Smooth muscle cell (in vitro differentiated cells): ENCODE data around the gene KIAA1958. TPM values are rescaled to one million over a fixed set of nuclear protein-coding genes. Genes with fewer than 3 reads are reported as not detected.

Experiments used
- DNase-seq: peaks from one replicate; lab custom pipeline; 2025; ENCODE audit not compliant: unreplicated experiment; lab: John Stamatoyannopoulos, UW
- H2AFZ ChIP-seq: fragments of 200-600 bp; sonication (generic); 2 replicates; pipeline ENCODE4 v1.6.0; 2016; ENCODE audit warnings: antibody characterized with exemption, low read depth, mild to moderate bottlenecking
- H3F3A ChIP-seq: fragments of 200-600 bp; sonication (generic); 2 replicates; pipeline ENCODE4 v1.6.0; 2017; ENCODE audit warnings: antibody characterized with exemption, low read depth
- H3K27ac ChIP-seq: fragments of 200-600 bp; sonication (generic); 2 replicates; pipeline ENCODE4 v1.5.1; 2016; ENCODE audit warnings: low read depth, mild to moderate bottlenecking
- H3K27me3 ChIP-seq: fragments of 200-600 bp; sonication (generic); 2 replicates; pipeline ENCODE4 v1.6.1; 2016; ENCODE audit warnings: low read depth, mild to moderate bottlenecking
- H3K36me3 ChIP-seq: fragments of 200-600 bp; sonication (generic); 2 replicates; pipeline ENCODE4 v1.5.1; 2016; ENCODE audit warnings: low read depth
- H3K4me1 ChIP-seq: fragments of 200-600 bp; sonication (generic); 2 replicates; pipeline ENCODE4 v1.5.1; 2016; ENCODE audit warnings: low read depth
- H3K4me2 ChIP-seq: fragments of 200-600 bp; sonication (generic); 2 replicates; pipeline ENCODE4 v1.6.0; 2016; ENCODE audit warnings: mild to moderate bottlenecking
- H3K4me3 ChIP-seq: fragments of 200-600 bp; sonication (generic); 2 replicates; pipeline ENCODE4 v1.5.1; 2016; ENCODE audit warnings: mild to moderate bottlenecking
- H3K79me2 ChIP-seq: fragments of 200-600 bp; sonication (generic); 2 replicates; pipeline ENCODE4 v1.6.0; 2016; ENCODE audit warnings: low read depth, mild to moderate bottlenecking
- H3K9ac ChIP-seq: fragments of 200-600 bp; sonication (generic); 2 replicates; pipeline ENCODE4 v1.6.0; 2016; ENCODE audit warnings: low read depth
- H3K9me3 ChIP-seq: fragments of 200-600 bp; sonication (generic); replicated peaks from 2 replicates; pipeline ENCODE4 v1.5.1; 2016; ENCODE audit warnings: low read depth
- H4K20me1 ChIP-seq: fragments of 200-600 bp; sonication (generic); 2 replicates; pipeline ENCODE4 v1.6.0; 2016; ENCODE audit warnings: low read depth
- WGBS: methylation state at CpG from one replicate; pipeline ENCODE4 v1.1.7; 2016; ENCODE audit warnings: low lambda C conversion rate; 5-methylcytosine and 5-hydroxymethylcytosine counted together
- polyA plus RNA-seq: library from polyadenylated mRNA; unstranded; fragments of >200 nt; fragmentation: Nextera tagmentation; extraction: Ambion mirVana; gene quantifications from 2 replicates; pipeline ENCODE4 v1.2.1, GENCODE V29; 2016
- total RNA-seq: library from RNA; depleted of rRNA; stranded (reverse); fragments of >200 nt; gene quantifications from 2 replicates; pipeline ENCODE4 v1.2.3, GENCODE V29; 2014
- TF ChIP-seq, protein P1 (sequence below): fragments of 200-600 bp; sonication (generic); IDR thresholded peaks from 2 replicates; pipeline ENCODE4 v1.5.1; 2017; ENCODE audit warnings: borderline replicate concordance, mild to moderate bottlenecking, antibody characterized with exemption; ENCODE audit not compliant: insufficient read depth, poor library complexity, severe bottlenecking

KIAA1958 gene
- total and polyA plus RNA-seq, 2 experiments from 2014 or later: 1.1 to 1.8 TPM

DNA sequence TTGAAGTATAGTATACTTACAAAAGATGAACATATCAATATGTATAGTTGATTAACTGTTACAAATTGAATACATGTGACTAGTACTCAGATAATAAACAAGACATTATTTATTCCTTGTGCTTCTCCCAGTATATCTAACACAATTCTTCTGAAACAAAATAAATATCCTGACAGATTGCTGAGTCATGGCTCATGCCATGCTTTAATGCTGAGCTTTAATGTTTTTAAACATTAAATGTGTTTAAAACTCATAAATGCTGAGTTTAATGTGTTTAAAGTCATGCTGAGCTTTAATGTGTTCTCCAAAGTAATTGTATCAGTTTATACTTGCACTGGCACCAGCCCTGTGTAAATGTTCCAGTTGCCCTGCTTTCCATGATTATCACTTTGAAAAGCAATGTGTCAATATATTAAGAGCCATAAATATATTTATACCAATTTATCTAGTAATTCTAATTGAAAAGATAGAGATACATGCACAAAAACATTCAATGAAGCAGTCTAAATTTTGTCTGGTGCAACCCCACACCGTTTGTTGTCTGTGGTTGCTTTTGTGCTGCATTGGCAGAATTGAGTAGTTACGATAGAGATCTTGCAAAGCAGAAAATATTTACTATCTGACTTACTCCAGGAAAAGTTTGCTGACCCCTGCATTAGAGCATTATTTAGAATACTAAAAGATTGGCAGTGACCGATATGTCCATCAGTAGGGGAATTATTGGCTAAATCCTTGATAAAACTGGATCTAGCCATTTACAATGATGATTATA, 15.7 kb downstream of the KIAA1958 start:
- Histone ChIP-seq H3K27ac (no peak overlapping the region), H3K36me3 (peaks cover 5% of the 10 kb centered on the region), H3K9ac (no peak overlapping the region), H2AFZ (no peak overlapping the region), H4K20me1 (no peaks in the 10 kb centered on the region), H3K4me2 (no peak overlapping the region), H3K9me3 (no peaks in the 10 kb centered on the region), H3K4me3 (no peak overlapping the region), H3K4me1 (no peaks in the 10 kb centered on the region), H3F3A (no peaks in the 10 kb centered on the region), H3K27me3 (no peaks in the 10 kb centered on the region), H3K79me2 (peaks cover 8% of the 10 kb centered on the region)
- no peak for DNase-seq
- WGBS: 85% methylated on average over 3 of the region's 3 CpGs
- TF ChIP-seq, protein P1, sequence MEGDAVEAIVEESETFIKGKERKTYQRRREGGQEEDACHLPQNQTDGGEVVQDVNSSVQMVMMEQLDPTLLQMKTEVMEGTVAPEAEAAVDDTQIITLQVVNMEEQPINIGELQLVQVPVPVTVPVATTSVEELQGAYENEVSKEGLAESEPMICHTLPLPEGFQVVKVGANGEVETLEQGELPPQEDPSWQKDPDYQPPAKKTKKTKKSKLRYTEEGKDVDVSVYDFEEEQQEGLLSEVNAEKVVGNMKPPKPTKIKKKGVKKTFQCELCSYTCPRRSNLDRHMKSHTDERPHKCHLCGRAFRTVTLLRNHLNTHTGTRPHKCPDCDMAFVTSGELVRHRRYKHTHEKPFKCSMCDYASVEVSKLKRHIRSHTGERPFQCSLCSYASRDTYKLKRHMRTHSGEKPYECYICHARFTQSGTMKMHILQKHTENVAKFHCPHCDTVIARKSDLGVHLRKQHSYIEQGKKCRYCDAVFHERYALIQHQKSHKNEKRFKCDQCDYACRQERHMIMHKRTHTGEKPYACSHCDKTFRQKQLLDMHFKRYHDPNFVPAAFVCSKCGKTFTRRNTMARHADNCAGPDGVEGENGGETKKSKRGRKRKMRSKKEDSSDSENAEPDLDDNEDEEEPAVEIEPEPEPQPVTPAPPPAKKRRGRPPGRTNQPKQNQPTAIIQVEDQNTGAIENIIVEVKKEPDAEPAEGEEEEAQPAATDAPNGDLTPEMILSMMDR: no peak

DNA sequence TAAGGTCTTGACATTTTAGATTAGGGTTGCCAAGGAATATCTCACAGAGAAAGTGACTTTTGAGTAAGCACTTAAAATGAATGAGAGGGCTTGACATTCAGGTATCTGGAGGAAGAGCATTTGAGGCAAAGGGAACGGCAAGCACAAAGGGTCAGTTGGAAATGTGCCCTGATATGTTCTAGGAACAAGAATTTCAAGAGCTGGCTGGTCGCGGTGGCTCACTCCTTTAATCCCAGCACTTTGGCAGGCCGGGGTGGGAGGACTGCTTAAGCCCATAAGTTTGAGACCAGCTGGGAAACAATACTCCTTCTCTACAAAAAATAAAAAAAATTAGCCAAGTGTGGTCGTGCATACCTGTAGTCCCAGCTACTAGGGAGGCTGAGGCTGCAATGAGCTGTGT, 16.5 kb downstream of the KIAA1958 start:
- H3K4me3 ChIP-seq: no peak overlapping the region
- no peak overlapping the region for H3K27ac ChIP-seq
- H4K20me1 ChIP-seq: no peaks in the 10 kb centered on the region
- H2AFZ ChIP-seq: no peak overlapping the region
- DNase-seq: no peak
- H3K4me1 ChIP-seq: no peaks in the 10 kb centered on the region
- H3K9ac ChIP-seq: no peak overlapping the region
- H3K9me3 ChIP-seq: no peaks in the 10 kb centered on the region
- TF ChIP-seq, protein P1: no peak
- peaks cover 5% of the 10 kb centered on the region for H3K36me3 ChIP-seq
- H3F3A ChIP-seq: no peaks in the 10 kb centered on the region
- peaks cover 11% of the 10 kb centered on the region for H3K79me2 ChIP-seq
- H3K4me2 ChIP-seq: no peak overlapping the region
- H3K27me3 ChIP-seq: no peaks in the 10 kb centered on the region
- 80% methylated on average over 5 of the region's 5 CpGs for WGBS

DNA sequence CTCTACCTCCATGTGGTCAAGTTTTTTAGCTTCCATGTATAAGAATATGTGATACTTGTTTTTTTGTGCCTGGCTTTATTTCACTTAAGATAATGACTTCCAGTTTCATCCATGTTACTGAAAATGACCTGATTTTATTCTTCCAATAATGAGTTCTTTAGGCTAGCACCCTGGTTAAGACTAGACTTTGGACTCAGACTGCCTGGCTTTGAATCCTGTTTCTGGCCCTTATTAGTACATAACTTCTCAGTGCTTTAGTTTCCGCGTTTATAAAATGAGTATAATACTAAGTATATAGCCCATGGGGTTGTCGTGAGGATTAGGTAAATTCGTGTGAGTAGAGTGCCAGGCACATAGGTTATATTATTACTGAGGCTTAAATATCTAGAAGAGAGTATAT, 18.5 kb downstream of the KIAA1958 start:
- TF ChIP-seq, protein P1: no peak
- Histone ChIP-seq H3F3A (no peaks in the 10 kb centered on the region), H3K27ac (no peak overlapping the region), H3K4me3 (no peak overlapping the region), H2AFZ (no peak overlapping the region), H3K4me2 (no peak overlapping the region), H3K79me2 (peaks cover 11% of the 10 kb centered on the region), H3K9me3 (no peaks in the 10 kb centered on the region), H3K4me1 (no peaks in the 10 kb centered on the region), H3K36me3 (no peaks in the 10 kb centered on the region), H4K20me1 (no peaks in the 10 kb centered on the region), H3K9ac (no peak overlapping the region), H3K27me3 (no peaks in the 10 kb centered on the region)
- 93% methylated on average over 4 of the region's 4 CpGs for WGBS
- no peak for DNase-seq

DNA sequence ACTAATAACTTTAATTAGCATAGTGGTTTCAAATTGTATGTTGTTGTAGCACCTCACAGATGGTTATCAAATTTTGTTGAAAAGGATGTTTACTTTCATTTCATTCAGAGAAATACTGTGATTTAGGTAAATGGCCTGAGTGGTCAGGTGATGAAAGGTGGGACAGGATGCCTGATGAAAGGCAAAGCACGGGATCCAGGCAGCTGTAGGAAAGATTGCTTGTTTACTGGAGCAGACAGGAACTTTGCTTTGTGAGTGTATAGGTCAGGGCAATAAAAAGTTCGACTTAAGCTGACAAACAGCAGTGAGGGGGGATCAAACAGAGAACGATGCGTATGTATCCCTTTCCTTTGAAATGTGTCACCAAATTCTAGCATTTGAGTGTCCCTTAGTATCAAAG, 19.0 kb downstream of the KIAA1958 start:
- Histone ChIP-seq H3K9ac (no peak overlapping the region), H2AFZ (no peak overlapping the region), H3K4me1 (no peaks in the 10 kb centered on the region), H3K4me3 (no peak overlapping the region), H3K36me3 (no peaks in the 10 kb centered on the region), H3F3A (no peaks in the 10 kb centered on the region), H3K79me2 (peaks cover 11% of the 10 kb centered on the region), H3K27me3 (no peaks in the 10 kb centered on the region), H3K9me3 (no peaks in the 10 kb centered on the region), H3K27ac (no peak overlapping the region), H3K4me2 (no peak overlapping the region), H4K20me1 (no peaks in the 10 kb centered on the region)
- TF ChIP-seq, protein P1: no peak
- no peak for DNase-seq
- 62% methylated on average over 4 of the region's 4 CpGs for WGBS
